ENCODE measurements around the gene OPA3.

- TF ChIP-seq CTCF (IDR thresholded peaks at IDR 0.05) (no peak), EZH2 (IDR thresholded peaks at IDR 0.05) (no peak)
Measured at GRCh38 chr19:45517238-45517637, 67.4 kb downstream of the OPA3 start.
